OCI-LY1 (cell line): Measurements from ENCODE around the gene SSX4.

ENCODE experiments used
- CTCF ChIP-seq: fragments of 200-600 bp; sonication (generic), shearing (Covaris generic); IDR thresholded peaks from 2 replicates; pipeline ENCODE4 v1.5.1; 2017; ENCODE audit warnings: mild to moderate bottlenecking, antibody characterized with exemption, low read length, moderate library complexity, mixed read lengths
- EZH2 ChIP-seq: fragments of 200-600 bp; sonication (generic), shearing (Covaris generic); IDR thresholded peaks from 2 replicates; pipeline ENCODE4 v1.8.0; 2017; ENCODE audit warnings: borderline replicate concordance, mixed run types, mild to moderate bottlenecking, antibody characterized with exemption, low read length, moderate library complexity, mixed read lengths

GRCh38 chrX:48357681-48358080, 25.7 kb upstream of the SSX4 start:
- TF ChIP-seq CTCF = no peak
- no peak for TF ChIP-seq EZH2
